ENCODE results near the gene SCLT1. TPM values are rescaled to one million over a fixed set of nuclear protein-coding genes. Genes with fewer than 3 reads are reported as not detected.
"Not testable (repeated sequence)": the region's sequence is repeated elsewhere in the genome, so short reads cannot be mapped to it uniquely, and the experiment has no call there.

Gene SCLT1
- polyA plus RNA-seq, 1 donor, result 8.2 TPM

DNA sequence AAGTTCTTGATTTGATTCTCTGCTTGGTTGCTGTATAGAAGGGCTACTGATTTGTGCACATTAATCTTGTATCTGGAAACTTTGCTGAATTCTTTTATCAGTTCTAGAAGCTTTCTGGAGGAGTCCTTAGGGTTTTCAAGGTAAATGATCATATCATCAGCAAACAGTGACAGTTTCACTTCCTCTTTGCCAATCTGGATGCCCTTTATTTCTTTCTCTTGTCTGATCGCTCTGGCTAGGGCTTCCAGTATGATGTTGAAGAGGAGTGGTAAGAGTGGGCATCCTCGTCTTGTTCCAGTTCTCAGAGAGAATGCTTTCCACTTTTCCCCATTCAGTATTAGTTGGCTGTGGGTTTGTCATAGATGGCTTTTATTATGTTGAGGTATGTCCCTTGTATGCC lies 23.8 kb downstream of the SCLT1 start:
- DNase-seq, result not testable (repeated sequence)

DNA sequence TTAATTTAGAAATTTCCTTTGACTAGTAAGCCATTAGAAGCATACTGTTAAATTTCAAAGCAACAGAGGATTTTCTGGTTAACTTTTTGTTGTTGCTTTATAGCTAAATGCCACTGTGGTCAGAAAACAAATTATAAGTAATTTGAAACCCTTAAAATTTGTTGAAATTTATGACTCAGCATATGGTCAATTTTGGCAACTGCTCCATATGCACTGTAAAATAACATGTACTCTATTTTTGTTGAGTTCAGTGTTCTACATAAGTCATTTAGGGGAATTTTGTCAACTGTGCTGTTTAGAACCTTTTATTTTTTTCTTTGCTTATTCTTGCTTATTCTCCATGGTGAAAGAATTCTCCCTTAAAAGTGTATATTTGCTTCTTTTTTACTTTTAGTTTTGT lies 28.6 kb downstream of the SCLT1 start:
- DNase-seq, result no peak

DNA sequence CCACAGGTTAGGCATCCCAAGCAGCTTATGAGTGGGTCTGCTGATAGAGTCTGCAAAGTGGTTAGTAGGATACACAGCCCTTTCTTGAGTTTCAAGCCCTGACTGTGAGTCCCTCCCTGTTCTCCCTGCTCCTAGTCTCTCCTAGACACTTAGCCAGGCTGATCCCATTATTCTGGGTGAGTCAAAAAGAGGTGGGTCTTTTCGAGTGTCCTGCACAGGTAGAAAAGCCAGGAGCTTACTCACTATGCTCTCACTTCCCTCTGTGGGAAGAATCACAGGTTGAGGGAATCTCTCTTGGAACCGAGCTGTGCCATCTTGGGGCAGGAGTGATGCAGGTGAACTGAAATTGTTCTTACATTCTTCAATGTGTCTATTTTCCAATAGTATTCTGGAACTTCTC lies 29.7 kb downstream of the SCLT1 start:
- no peak for DNase-seq

DNA sequence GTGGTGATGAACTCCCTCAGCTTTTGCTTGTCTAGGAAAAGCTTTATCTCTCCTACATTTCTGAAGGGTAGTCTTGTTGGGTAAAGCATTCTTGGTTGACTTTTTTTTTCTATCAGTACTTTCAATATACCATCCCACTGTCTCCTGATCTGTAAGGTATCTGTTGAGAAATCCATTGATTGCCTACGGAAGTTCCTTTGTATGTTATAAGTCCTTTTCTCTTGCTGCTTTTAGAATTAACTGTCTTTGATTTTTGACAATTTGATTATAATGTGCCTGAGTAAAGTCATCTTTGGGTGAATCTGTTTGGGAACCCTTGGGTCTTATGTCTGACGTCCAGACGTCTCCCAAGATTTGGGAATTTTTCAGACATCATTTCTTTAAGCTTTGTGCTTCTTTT lies 30.8 kb downstream of the SCLT1 start:
- DNase-seq, result no peak

DNA sequence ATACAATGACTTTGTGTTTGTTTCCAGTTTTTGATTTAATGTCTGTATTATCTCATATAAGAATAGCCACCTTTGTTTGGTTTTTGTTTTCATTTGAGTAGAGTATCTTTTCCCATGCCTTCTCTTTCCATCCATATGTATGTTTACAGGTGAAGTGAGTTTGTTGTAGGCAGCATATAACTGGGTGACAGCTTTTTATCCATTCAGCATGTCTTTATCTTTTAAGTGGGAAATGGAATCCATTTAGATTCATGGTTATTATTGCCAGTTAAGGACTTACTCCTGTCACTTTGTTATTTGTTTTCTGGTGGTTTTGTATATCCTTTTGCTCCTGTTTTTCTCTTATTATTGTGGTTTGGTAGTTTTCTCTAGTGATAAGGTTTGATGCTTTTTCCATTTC lies 34.3 kb downstream of the SCLT1 start:
- no peak for DNase-seq

DNA sequence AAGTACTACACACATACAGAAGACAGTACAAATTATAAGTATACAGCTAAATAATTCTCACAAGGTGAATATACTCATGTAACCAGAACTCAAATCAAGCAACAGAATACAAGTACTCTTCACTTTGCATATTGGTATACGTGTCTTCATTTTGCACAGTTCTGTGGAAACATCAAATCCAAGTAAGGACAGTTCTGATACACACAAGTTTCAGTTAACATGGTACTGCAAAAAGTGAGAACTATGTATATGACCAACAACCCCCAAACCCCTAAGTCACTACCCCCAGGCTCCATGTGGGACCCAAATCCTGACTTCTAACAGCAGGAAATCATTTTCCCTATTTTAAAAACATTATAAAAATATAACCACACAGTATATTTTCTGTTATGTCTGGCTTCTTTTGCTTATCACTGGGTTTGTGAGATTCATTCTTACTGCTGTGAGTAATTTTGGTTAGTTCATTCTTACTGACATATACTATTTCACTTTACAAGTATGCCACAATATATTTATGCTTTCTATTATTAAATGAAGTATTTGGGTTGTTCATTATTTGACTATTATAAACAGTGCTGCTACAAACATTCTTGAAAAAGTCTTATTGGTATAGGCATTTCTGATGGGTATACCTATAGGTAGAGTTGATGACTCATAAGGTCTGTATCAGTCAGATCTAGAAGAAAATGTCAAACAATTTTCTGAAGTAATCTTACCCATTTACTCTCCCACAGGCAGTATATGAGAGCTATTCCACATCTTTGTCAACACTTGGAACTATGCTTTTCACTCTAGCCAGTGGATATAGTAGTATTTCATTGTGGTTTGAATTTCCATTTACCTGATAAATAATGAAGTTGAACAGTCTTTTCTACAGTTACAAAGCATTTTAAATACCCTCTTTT lies 47.0 kb downstream of the SCLT1 start:
- no peak for DNase-seq

DNA sequence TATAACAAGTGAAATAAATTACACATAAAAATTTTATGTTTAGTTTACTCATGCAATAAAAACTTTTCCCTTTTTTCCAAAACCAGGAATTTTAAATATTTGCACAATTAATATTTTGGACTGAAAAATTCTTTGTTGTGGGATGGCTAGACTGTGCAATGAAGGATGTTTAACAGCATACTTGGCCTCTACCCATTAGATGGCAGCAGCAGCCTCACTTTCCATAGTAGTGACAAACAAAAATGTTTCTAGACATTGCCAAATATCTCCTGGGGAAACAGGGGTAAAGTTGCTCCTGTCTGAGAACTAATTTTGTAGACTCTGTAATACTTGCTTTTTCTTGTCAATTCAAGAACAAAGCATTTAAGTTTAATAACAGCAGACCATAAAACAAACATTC lies 49.8 kb downstream of the SCLT1 start:
- no peak for DNase-seq

DNA sequence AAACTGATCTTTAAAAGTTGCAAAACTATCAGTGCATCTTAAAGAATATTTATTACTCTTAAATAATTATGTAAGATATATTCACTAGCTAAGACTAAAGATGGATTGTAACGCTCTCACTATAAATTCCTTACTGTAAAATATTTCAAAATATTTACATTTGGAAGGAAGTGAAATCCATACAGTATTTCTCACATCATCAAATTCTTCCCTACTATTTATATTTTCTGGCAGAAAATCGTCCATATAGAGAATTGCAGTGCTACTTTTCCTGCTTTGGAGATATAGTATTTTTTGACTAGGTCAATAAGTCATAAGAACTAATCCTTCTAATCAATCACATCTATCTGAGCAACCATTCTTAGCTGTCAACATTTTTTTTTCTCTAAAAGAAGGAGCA lies 52.9 kb downstream of the SCLT1 start:
- DNase-seq, result no peak

DNA sequence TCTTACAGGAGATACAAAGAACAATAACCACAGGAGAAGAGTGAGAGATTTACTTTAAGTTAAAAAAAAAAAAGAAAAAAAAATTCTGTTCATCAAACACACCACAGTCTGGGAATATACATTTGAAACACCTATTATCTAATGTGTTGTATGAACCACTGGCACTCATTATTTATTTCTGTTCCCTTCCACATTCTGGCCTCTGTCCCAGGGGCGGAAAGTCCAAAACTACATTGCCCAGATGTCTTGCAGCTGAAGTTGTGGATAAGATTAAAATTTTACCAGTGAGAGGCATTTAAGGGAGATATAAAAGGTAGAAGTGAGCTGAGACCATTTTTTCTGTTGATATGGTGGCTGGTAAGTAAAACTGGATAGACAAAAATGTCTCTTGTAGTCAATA lies 56.2 kb downstream of the SCLT1 start:
- no peak for DNase-seq

DNA sequence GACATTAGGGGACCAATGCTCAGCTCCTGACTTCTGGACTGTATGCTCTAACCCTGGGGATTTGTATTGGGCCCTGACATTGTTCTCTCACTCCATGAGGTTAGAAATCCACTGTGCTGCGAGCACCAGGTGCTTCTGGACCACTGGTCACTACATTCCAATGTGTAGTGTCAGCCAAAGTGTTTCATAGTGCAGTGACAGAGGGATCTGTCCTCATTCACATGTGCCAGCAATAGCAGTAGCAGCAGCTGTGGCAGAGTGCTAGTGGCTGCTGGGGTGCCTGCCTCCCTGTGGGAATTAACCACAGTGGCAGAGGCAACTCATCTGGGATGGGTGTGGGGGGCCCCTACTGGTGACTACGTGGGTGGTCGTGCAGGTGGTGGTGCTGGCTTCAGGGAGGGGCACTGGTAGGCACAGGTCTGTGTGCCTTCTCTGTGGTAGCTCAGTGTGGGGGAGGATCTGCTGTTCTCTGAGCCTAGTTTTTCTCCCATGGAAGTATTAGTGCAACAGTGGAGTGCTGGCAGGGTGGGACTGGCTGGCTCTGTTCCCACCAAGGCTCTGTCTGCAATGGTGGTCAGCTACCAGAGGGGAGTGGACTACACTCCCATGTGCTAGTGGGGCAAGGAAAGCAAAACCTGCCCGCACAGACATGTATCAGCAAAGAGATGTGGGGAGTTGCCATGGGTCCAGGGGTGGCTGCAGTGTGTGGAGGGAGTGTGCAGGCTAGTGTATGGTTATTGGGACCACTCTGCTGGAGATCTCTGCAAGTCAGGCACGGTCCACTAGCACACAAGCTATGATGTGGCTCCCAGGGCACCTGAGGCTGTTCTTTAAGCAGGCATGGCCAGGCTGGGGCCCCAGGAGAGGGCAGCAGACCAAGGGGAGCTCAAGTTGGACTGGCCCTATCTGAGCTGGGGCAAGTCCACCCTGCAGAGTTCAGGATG lies 78.5 kb downstream of the SCLT1 start:
- DNase-seq, result no peak

DNA sequence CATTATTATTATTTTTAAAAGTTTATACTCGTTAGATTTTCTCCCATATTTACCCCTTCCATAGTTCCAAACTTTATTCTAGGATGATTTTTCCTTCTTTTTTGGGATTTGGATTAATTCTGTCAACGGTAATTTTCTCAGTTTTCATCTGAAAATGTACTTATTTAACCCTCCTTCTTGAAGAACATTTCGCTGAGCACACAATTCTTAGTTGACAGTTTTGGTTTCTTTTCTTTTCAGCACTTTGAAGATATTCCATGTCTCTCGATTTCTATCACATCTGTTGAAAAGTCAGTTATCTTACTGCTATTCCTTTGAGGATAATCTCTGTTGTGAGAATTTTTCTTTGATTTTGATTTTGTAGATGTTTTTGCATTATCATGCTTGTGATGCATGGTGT lies 85.2 kb downstream of the SCLT1 start:
- DNase-seq, result no peak

DNA sequence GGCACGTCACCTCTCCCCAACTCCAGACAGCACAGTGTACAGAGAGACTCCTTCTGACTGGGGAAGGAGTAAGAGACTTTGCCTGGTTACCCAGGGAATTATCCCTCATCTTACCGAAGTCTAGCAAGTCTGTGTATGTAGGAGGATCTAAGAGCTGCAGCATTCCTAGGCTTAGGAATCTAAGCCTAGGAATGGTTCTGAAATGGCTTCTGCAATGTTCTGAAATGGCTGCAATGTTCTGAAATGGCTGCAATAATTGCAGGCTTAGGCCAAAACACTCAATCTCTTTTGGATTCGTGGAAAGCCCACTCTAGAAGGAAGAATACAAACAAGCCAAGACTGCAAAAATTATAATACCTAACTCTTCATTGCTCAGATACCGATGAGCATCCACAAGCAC lies 106.4 kb downstream of the SCLT1 start:
- no peak for DNase-seq

DNA sequence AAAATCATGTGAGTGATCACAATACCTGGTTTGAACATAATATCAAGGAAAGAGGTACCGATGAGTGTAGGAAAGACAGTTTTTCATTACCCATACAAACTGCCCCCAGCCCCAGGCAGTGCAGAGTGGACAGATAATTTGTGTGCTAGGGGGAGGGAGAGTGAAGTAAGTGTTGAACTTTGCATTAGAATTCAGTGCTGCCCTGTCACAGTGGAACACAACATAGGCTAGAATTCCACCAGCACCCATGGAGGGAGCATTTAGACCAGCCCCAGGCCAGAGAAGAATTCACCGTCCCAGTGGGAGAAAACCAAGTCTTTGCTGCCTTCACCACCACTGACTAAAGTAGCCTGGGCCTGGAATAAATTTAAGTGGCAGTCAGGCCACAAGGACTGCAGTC lies 107.3 kb downstream of the SCLT1 start:
- no peak for DNase-seq

DNA sequence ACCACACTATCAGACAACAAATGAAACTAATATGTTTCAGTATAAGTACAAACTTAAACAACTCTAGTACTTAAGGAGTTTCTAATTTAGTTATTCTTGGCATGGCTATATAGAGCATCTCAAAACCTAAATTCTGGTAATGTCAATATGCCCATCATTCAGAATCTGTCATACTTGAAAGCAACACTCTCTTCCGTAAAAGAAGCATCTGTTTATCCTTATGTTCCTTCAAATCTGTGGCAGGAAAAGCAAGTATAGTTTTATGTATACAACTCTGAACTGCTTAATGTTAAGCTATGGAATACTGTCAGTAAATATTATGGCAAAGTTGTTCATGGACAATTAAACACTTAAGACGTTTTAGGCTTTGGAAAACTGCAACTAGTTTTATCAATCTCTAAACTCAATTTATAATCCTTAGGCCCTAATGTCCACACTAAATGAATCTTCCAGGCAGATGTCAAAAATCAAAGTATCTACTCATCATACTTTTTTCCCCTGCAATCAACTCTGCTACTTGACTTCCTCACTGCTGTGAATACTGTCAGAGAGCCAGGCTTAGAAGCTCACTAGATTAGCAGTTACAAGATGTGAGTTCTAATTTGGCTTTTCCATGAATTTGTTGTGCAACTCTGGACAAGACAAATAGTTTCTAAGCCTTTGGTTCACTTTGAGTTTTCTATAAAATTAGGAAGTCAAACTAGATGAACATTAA lies 109.4 kb downstream of the SCLT1 start:
- DNase-seq, result no peak

DNA sequence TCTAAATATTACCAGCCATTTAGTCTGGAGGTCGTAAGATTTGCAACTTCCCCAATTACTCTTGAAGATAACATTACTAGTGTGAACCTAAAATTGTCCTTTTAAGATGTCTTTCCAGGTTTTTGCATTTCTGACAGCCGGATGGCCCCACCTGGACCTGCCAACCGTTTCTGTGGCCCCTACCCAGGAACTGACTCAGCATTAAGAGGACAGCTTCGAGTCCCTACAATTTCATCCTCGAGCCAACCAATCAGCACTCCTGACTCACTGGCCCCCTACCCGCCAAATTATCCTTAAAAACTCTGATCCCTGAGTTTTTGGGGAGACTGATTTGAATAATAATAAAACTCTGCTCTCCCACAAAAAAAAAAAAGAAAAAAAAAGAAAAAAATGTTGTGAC lies 112.0 kb downstream of the SCLT1 start:
- DNase-seq, result no peak

DNA sequence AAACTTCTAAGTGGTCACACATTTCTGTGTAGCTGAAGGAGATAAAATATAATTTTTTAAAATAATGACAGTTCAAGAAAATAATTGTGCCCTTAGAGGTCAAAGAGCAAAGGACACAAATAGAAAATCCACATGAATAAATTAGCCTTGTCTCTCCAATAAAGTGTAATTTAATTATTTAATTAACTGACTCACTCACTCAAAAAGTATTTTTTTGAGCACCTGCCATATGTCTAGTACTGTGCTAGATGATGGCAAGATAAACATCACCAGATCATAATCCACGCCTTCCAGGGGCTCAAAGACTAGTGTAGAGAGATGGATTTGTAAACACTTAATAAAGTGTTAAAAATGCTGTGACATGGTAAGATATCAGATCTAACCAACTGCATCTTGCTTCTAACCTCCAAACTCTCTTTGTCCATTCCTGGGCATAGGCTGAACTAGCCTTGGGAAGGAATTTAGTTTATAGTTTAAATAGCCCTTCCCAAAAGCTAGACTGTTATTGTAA lies 112.5 kb downstream of the SCLT1 start:
- DNase-seq, result no peak

DNA sequence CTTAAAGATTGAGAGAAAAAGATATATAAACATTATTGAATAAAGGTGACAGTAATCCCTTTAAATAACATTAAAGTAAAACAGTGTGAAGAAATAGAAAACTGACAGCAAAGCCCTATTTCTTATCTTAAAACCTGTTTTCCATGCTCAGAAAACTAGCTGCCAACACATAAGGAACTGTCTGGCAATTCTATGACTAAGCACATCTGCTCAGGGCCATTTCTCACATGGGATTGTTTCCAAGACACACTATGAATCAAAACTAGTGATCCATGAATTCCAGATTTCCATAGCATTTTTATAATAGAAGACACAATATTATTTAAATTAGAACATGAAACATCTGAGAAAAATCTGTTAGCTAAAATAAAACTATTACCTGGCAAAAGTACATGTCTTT lies 113.4 kb downstream of the SCLT1 start:
- peak; percentile 8 for DNase-seq

DNA sequence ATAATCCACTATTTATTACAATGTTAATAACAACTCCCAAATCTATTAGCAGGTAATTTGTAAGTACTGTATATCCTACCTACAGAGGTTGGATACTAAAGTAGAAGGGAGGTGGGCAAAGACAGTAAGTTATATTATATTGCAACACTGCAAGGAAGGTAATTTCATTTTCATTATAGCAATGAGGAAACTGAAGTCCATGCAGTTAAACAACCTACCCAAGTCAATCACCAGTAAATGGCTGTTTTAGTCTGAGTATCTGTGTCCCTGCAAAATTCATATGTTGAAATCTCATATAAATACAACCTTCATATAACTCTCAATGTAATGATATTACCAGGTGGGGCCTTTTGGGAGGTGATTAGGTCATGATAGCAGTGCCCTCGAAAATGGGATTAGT lies 114.4 kb downstream of the SCLT1 start:
- DNase-seq, result no peak

DNA sequence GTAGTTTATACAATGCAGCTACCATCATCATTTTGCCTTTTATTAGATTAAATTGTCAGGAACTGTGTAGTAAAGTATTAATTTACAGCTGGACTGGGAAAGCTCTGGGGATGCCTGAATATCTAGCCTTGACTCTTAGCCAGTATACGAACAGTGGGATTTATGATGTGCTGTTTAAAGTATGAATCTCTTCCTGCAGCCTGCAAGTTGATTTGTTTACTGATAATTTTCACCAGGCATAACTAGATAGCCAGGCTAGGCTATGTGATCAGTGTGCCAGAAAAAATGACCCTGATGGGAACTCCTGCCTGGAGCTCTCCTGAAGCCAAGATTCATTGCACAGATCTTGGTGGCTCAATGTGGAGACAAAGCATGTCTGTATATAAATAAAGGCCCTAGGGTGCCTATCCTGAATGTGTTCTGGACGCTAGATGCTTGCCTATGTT lies 119.2 kb downstream of the SCLT1 start:
- DNase-seq, result peak; percentile 30

DNA sequence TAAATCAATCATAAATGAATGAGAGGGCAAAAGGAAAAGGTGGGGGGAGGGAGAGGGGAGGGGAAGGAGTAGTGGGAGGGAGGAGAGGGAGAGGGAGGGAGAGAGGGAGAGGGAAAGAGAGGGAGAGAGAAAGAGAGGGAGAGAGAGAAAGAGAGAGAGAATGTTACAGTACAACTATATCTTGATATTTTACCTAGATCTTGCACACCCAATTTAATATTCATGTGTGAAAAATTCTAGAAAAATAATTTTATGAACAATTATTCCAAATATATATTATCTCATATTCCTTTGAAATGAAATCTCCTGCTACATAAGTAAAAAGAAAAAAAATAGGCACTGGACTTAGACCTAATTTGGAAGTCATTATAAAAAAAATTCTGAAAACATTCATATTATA lies 120.0 kb downstream of the SCLT1 start:
- no peak for DNase-seq

DNA sequence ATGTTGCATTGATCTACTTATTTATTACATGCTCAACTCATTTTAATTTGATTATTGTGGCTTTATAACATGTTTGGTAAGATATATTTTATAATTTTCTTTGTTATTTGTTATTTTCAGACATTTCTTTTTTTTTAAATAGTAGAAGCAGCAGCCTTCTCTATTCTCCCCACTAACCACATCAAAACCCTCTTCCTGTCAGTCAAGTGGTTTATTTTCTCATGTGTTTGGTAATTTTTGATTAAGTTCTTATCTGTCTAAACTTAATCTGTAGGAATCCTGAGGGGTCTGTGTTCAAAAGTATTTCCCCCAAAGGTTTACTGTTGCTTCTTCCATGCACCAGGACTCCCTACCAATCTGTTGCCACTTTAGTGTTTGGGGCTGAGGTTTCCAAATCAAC lies 131.9 kb downstream of the SCLT1 start:
- no peak for DNase-seq

DNA sequence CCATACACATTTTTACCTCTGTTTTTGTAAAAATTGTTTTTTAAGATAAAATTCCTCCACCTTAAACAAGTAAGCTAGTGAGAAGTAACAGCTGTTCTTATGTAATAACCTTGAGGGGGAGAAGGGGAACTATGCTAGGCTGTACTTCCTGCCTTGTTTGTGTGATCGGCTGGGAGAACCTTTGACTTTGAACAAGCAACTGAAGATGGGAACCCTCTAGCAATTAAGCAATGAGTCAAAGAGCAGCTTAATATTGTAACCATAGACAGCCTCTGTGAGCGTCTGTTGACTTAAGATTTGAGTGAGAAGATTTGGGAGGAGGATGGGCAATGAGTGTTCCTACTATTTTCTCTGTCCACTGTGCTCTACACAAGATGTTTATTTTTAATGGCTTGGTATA lies 135.1 kb downstream of the SCLT1 start:
- DNase-seq, result no peak

DNA sequence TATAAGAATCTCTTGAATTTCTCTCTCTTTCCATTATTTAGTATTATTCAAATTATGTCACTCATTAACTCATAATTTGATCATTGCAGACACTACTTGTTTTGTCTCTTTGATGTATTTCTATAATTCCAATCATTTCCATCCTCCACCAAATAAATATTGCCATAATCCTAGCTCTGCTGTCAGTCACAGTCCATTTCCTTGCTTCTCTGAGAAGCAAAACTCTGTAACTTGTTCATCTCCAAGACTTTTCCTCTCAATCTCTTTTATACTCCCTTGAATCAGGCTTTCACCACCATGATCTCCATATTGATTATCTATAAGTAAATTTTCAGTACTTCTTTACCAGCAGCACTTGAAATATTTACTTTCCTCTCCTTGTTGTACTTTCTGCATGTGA lies 135.9 kb downstream of the SCLT1 start:
- DNase-seq, result no peak

All from hindlimb muscle (tissue), 1 donor.